WTC11 (cell line): ENCODE results near the gene KSR2. TPM values are rescaled to one million over a fixed set of nuclear protein-coding genes. Genes with fewer than 3 reads are reported as not detected.

Experiments
- ATAC-seq: fragments of 200-7000 bp; cut with Tn5 transposase; 2 replicates; pipeline ENCODE4 v1.10.0; 2021; ENCODE audit warnings: mild to moderate bottlenecking, moderate library complexity
- CTCF ChIA-PET: fragments of 300-600 bp; sonication (Branson Sonifier 250); formaldehyde crosslinking; loops from one replicate; lab custom pipeline; 2021; ENCODE audit warnings: antibody characterized with exemption; lab: Charles Lee
- POLR2A ChIA-PET: fragments of 350-600 bp; sonication (Branson Sonifier 250); formaldehyde crosslinking; loops from one replicate; lab custom pipeline; 2021; ENCODE audit warnings: antibody characterized with exemption; lab: Charles Lee
- DNase-seq: peaks from one replicate; pipeline ENCODE4 v3.0.0; 2021; ENCODE audit warnings: low spot score
- H3K27ac Mint-ChIP-seq: 2 replicates; pipeline ENCODE4 v1.8.0; 2021; ENCODE audit warnings: mixed read lengths
- H3K27me3 Mint-ChIP-seq: 2 replicates; pipeline ENCODE4 v1.8.0; 2021; ENCODE audit warnings: low read depth, mild to moderate bottlenecking, moderate library complexity, mixed read lengths
- H3K36me3 Mint-ChIP-seq: 2 replicates; pipeline ENCODE4 v1.8.0; 2021; ENCODE audit warnings: mixed read lengths
- H3K4me1 Mint-ChIP-seq: 2 replicates; pipeline ENCODE4 v1.8.0; 2022; ENCODE audit warnings: mixed read lengths
- H3K4me3 Mint-ChIP-seq: 2 replicates; pipeline ENCODE4 v1.8.0; 2021; ENCODE audit warnings: mild to moderate bottlenecking, moderate library complexity, mixed read lengths
- H3K9me3 Mint-ChIP-seq: 2 replicates; pipeline ENCODE4 v1.8.0; 2021; ENCODE audit warnings: mixed read lengths
- ARID4B ChIP-seq: sonication (generic); formaldehyde crosslinking; IDR thresholded peaks from 2 replicates; pipeline ENCODE4 v1.8.0; 2023; ENCODE audit warnings: missing genetic modification reagents, mild to moderate bottlenecking, borderline replicate concordance
- ATF1 ChIP-seq: sonication (generic); formaldehyde crosslinking; IDR thresholded peaks from 2 replicates; pipeline ENCODE4 v1.8.1; 2023; ENCODE audit warnings: mild to moderate bottlenecking, moderate library complexity, missing genetic modification reagents
- CREB1 ChIP-seq: sonication (generic); formaldehyde crosslinking; IDR thresholded peaks from 2 replicates; pipeline ENCODE4 v1.8.0; 2023; ENCODE audit warnings: mild to moderate bottlenecking, missing genetic modification reagents
- E2F1 ChIP-seq: sonication (generic); formaldehyde crosslinking; IDR thresholded peaks from 2 replicates; pipeline ENCODE4 v1.8.0; 2022; ENCODE audit warnings: mild to moderate bottlenecking, missing genetic modification reagents
- E2F5 ChIP-seq: sonication (generic); formaldehyde crosslinking; IDR thresholded peaks from 2 replicates; pipeline ENCODE4 v1.8.1; 2022; ENCODE audit warnings: mild to moderate bottlenecking, moderate library complexity, missing genetic modification reagents
- ELF4 ChIP-seq: sonication (generic); formaldehyde crosslinking; IDR thresholded peaks from 2 replicates; pipeline ENCODE4 v1.8.1; 2022; ENCODE audit warnings: low read depth, mild to moderate bottlenecking, moderate library complexity, missing genetic modification reagents
- EMX1 ChIP-seq: fragments of 250-450 bp; sonication (Bioruptor Pico); IDR thresholded peaks from 2 replicates; pipeline ENCODE4 v1.8.0; 2021; ENCODE audit warnings: mild to moderate bottlenecking
- ETV6 ChIP-seq: sonication (generic); formaldehyde crosslinking; IDR thresholded peaks from 2 replicates; pipeline ENCODE4 v1.8.1; 2022; ENCODE audit warnings: mild to moderate bottlenecking, missing genetic modification reagents
- HMGA2 ChIP-seq: fragments of 250-450 bp; sonication (Bioruptor Pico); IDR thresholded peaks from 2 replicates; pipeline ENCODE4 v1.4.0; 2021; ENCODE audit warnings: mild to moderate bottlenecking, moderate library complexity
- NFATC4 ChIP-seq: fragments of 250-450 bp; sonication (Bioruptor Pico); IDR thresholded peaks from 2 replicates; pipeline ENCODE4 v1.9.0; 2021; ENCODE audit warnings: mild to moderate bottlenecking
- NFYB ChIP-seq: sonication (generic); formaldehyde crosslinking; conservative IDR thresholded peaks from 2 replicates; pipeline ENCODE4 v1.8.0; 2022; ENCODE audit warnings: low read depth, missing genetic modification reagents
- NR3C1 ChIP-seq: sonication (generic); formaldehyde crosslinking; conservative IDR thresholded peaks from 2 replicates; pipeline ENCODE4 v1.8.1; 2023; ENCODE audit warnings: low read depth, mild to moderate bottlenecking, missing genetic modification reagents
- RORB ChIP-seq: fragments of 250-450 bp; sonication (Bioruptor Pico); IDR thresholded peaks from 2 replicates; pipeline ENCODE4 v1.9.0; 2021; ENCODE audit warnings: mild to moderate bottlenecking
- SMAD3 ChIP-seq: sonication (generic); formaldehyde crosslinking; IDR thresholded peaks from 2 replicates; pipeline ENCODE4 v1.8.0; 2022; ENCODE audit warnings: missing genetic modification reagents, mild to moderate bottlenecking, borderline replicate concordance
- SOX15 ChIP-seq: fragments of 250-450 bp; sonication (Bioruptor Pico); IDR thresholded peaks from 2 replicates; pipeline ENCODE4 v1.9.0; 2021; ENCODE audit warnings: mild to moderate bottlenecking
- TEAD4 ChIP-seq: sonication (generic); formaldehyde crosslinking; IDR thresholded peaks from 2 replicates; pipeline ENCODE4 v1.8.0; 2022; ENCODE audit warnings: mild to moderate bottlenecking, missing genetic modification reagents
- ZNF121 ChIP-seq: sonication (generic); formaldehyde crosslinking; IDR thresholded peaks from 2 replicates; pipeline ENCODE4 v1.8.0; 2023; ENCODE audit warnings: missing genetic modification reagents
- ZNF317 ChIP-seq: sonication (generic); formaldehyde crosslinking; IDR thresholded peaks from 2 replicates; pipeline ENCODE4 v1.8.1; 2023; ENCODE audit warnings: low read depth, mild to moderate bottlenecking, moderate library complexity, missing genetic modification reagents, borderline replicate concordance
- ZNF396 ChIP-seq: fragments of 250-450 bp; sonication (Bioruptor Pico); IDR thresholded peaks from 2 replicates; pipeline ENCODE4 v1.8.0; 2021; ENCODE audit warnings: mild to moderate bottlenecking, moderate library complexity, borderline replicate concordance
- ZNF423 ChIP-seq: fragments of 250-450 bp; sonication (Bioruptor Pico); IDR thresholded peaks from 2 replicates; pipeline ENCODE4 v2.1.2; 2022; ENCODE audit warnings: mild to moderate bottlenecking, moderate library complexity
- total RNA-seq: library from RNA; stranded (reverse); gene quantifications from 3 replicates; pipeline ENCODE4 v1.2.3, GENCODE V29; 2021
- TF ChIP-seq, protein P1 (sequence below): sonication (generic); formaldehyde crosslinking; IDR thresholded peaks from 2 replicates; pipeline ENCODE4 v1.8.1; 2023; ENCODE audit warnings: mild to moderate bottlenecking, missing genetic modification reagents
- TF ChIP-seq, protein P2 (sequence below): sonication (generic); formaldehyde crosslinking; IDR thresholded peaks from 2 replicates; pipeline ENCODE4 v1.8.1; 2023; ENCODE audit warnings: mild to moderate bottlenecking, moderate library complexity, missing genetic modification reagents

The KSR2 gene
- total RNA-seq, 1 experiment from 2014 or later = 2.4 TPM

- Mint-ChIP-seq H3K9me3 (peaks cover 16% of the 10 kb centered on the region), H3K4me3 (no peak overlapping the region), H3K4me1 (peaks cover 5% of the 10 kb centered on the region), H3K36me3 (no peaks in the 10 kb centered on the region; the same call in 1 of the 2 replicates), H3K27me3 (no peaks in the 10 kb centered on the region), H3K27ac (no peak overlapping the region)
- ChIA-PET CTCF (no interaction called here), POLR2A (no interaction called here)
- TF ChIP-seq ARID4B (CRISPR knock-in tag) (no peak), ZNF317 (no peak), SMAD3 (CRISPR knock-in tag) (no peak), ZNF121 (CRISPR knock-in tag) (no peak), CREB1 (CRISPR knock-in tag) (no peak), SOX15 (CRISPR knock-in tag) (no peak), RORB (CRISPR knock-in tag) (no peak), NFYB (CRISPR knock-in tag) (no peak)
- TF ChIP-seq, protein P1, sequence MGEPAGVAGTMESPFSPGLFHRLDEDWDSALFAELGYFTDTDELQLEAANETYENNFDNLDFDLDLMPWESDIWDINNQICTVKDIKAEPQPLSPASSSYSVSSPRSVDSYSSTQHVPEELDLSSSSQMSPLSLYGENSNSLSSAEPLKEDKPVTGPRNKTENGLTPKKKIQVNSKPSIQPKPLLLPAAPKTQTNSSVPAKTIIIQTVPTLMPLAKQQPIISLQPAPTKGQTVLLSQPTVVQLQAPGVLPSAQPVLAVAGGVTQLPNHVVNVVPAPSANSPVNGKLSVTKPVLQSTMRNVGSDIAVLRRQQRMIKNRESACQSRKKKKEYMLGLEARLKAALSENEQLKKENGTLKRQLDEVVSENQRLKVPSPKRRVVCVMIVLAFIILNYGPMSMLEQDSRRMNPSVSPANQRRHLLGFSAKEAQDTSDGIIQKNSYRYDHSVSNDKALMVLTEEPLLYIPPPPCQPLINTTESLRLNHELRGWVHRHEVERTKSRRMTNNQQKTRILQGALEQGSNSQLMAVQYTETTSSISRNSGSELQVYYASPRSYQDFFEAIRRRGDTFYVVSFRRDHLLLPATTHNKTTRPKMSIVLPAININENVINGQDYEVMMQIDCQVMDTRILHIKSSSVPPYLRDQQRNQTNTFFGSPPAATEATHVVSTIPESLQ (CRISPR knock-in tag) = no peak
- ATAC-seq = no peak
- DNase-seq = no peak
Measured at GRCh38 chr12:117908411-117908810, 60.4 kb downstream of the KSR2 start.

GRCh38 chr12:117907108-117907689, 61.6 kb downstream of the KSR2 start:
- ChIA-PET CTCF (interaction anchor here (0.8 to 1.5 kb wide), 6 partner anchors 10 to 128 kb away, joined by 3 to 8 read pairs (median 4); no protein-coding TSS in a partner anchor), POLR2A (no interaction called here)
- no peaks in the 10 kb centered on the region; the same call in 1 of the 2 replicates for H3K36me3 Mint-ChIP-seq
- H3K4me3 Mint-ChIP-seq = no peak overlapping the region
- H3K4me1 Mint-ChIP-seq = peaks cover 5% of the 10 kb centered on the region
- peaks cover 16% of the 10 kb centered on the region for H3K9me3 Mint-ChIP-seq
- no peaks in the 10 kb centered on the region for H3K27me3 Mint-ChIP-seq
- peak overlapping the region; percentile 10 for H3K27ac Mint-ChIP-seq
- ATAC-seq = peak; percentile 75
- DNase-seq = peak; percentile 26
- TF ChIP-seq NR3C1 (CRISPR knock-in tag) (no peak), ZNF317 (peak; percentile 65; the same call in 1 of the 2 replicates), NFATC4 (no peak)

DNA sequence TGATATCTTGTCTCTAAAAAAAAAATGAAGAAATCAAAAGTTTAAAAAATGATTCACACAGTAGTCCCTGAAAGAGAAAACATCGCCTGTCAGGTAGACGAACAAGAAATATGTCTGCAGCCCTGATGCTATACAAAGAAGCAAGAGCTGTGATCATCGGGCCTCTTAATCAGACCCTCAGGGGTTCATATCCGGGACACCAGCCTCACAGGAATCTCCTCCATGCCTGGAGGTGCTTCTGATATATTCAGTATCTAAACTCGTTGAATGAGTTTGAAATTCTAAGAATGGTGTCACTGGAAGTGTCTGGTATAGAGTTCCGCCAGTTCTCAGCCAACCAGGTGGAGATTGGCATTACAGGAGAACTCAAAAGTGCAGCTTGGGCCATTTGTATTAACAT, 64.7 kb downstream of the KSR2 start:
- ATAC-seq = no peak
- Mint-ChIP-seq H3K9me3 (peaks cover 9% of the 10 kb centered on the region), H3K27me3 (no peaks in the 10 kb centered on the region), H3K4me3 (no peak overlapping the region), H3K36me3 (peaks cover 5% of the 10 kb centered on the region; the same call in 1 of the 2 replicates), H3K27ac (no peak overlapping the region), H3K4me1 (peaks cover 5% of the 10 kb centered on the region)
- POLR2A ChIA-PET = no interaction called here
- CTCF ChIA-PET = interaction anchor here (1.1 kb wide), 1 partner anchor 131 kb away, joined by 3 read pairs; no protein-coding TSS in a partner anchor
- DNase-seq = no peak
- no peak for TF ChIP-seq E2F5 (CRISPR knock-in tag)
- no peak for TF ChIP-seq ZNF423 (CRISPR knock-in tag)
- no peak for TF ChIP-seq E2F1
- no peak for TF ChIP-seq ZNF396 (CRISPR knock-in tag)
- TF ChIP-seq HMGA2 (CRISPR knock-in tag) = no peak
- TF ChIP-seq TEAD4 (CRISPR knock-in tag) = no peak
- TF ChIP-seq, protein P2, sequence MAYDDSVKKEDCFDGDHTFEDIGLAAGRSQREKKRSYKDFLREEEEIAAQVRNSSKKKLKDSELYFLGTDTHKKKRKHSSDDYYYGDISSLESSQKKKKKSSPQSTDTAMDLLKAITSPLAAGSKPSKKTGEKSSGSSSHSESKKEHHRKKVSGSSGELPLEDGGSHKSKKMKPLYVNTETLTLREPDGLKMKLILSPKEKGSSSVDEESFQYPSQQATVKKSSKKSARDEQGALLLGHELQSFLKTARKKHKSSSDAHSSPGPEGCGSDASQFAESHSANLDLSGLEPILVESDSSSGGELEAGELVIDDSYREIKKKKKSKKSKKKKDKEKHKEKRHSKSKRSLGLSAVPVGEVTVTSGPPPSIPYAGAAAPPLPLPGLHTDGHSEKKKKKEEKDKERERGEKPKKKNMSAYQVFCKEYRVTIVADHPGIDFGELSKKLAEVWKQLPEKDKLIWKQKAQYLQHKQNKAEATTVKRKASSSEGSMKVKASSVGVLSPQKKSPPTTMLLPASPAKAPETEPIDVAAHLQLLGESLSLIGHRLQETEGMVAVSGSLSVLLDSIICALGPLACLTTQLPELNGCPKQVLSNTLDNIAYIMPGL (CRISPR knock-in tag) = no peak
- TF ChIP-seq ELF4 (CRISPR knock-in tag) = no peak
- TF ChIP-seq ATF1 (CRISPR knock-in tag) = no peak
- TF ChIP-seq EMX1 (CRISPR knock-in tag) = no peak
- no peak for TF ChIP-seq ETV6 (CRISPR knock-in tag)
